ENCODE results near the gene GOLM1. TPM values are rescaled to one million over a fixed set of nuclear protein-coding genes. Genes with fewer than 3 reads are reported as not detected.

Gene GOLM1
- total and polyA plus RNA-seq, 2 of the 8 experiments (the other 6 are each of a cell fraction or from before 2014, with no cell fraction given) = 45.9 to 88.9 TPM

DNA sequence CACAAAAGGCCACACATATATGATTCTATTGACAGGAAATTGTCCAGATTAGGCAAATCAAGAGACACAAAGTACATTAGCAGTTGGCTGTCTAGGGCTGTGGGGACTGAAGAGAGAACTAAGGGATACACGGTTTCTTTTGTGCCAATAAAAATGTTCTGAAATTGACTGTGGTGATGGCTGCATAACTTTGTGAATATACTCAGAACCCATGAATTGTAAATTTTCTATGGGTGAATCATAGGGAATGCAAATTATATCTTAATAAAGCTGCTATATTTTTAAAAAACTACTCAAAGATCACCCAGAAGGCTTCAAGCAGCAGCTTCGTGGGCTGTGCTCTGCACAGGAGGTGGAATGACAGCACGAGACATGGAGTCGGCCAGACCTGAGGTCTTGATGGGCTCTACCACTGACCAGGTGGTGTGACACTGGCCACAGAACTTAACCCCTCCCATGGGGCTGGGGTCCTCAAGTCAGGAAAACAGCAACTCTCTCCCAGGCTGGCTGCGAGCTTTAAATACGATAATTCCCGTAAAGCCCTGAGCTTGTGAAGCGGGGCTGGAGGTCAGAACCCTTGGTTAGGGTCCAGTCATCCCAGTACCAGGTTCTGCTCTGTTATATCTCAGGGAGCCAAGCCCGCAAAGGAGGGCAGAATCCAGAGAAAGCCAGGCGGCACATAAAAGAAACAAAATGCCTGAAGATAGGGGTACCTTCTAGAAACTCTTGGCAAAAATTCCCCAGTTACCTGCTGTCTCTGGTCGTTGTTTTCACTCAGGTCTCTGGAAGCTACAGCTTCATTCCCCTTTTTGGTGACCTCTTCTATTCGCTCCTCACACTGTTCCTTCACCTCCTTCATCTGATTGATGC is 59.1 kb downstream of the GOLM1 start:
- Histone ChIP-seq H3K23ac (ENCODE audit: insufficient read length) (no peak overlapping the region), H4K20me1 (replicated peaks in 1 of 2; ENCODE audit: control insufficient read depth in 1 of 2, insufficient read depth in 2 of 2, low read length in 2 of 2) (peaks cover 0 to 2% of the 10 kb centered on the region in 2 experiments), H2BK5ac (ENCODE audit: low read depth, low read length) (no peak overlapping the region), H4K5ac (ENCODE audit: insufficient read length, low read depth, low read length) (no peak overlapping the region), H4K8ac (ENCODE audit: extremely low read depth, insufficient read depth, low read length) (no peak overlapping the region), H3K18ac (ENCODE audit: extremely low read depth, low read length) (no peak overlapping the region), H2BK12ac (ENCODE audit: low read depth, low read length) (no peak overlapping the region), H3K56ac (replicated peaks; ENCODE audit: insufficient read length, low read depth, low read length) (no peak overlapping the region), H3K36me3 (ENCODE audit: control insufficient read depth in 2 of 4, insufficient read depth in 4 of 4, low read length in 3 of 4) (peaks cover 0 to 8% (median 3%) of the 10 kb centered on the region in 4 experiments; a peak in 1 of 8 replicates), H3K27ac (ENCODE audit: low read depth, low read length) (no peak overlapping the region), H2BK120ac (replicated peaks; ENCODE audit: low read depth, low read length) (no peak overlapping the region), H3K4me3 (ENCODE audit: extremely low read depth in 1 of 4, insufficient read depth in 2 of 4, low read depth in 3 of 4, low read length in 4 of 4) (no peak overlapping the region), H2AFZ (ENCODE audit: low read length) (no peak overlapping the region), H4K91ac (replicated peaks; ENCODE audit: insufficient read length, low read length) (no peak overlapping the region), H2BK15ac (ENCODE audit: low read length) (no peak overlapping the region), H3K14ac (ENCODE audit: insufficient read length) (no peak overlapping the region), H2BK20ac (ENCODE audit: low read length) (no peak overlapping the region), H3K4ac (replicated peaks; ENCODE audit: insufficient read length, low read depth, low read length) (no peak overlapping the region), H3K9ac (replicated peaks in 1 of 4; ENCODE audit: extremely low read depth in 1 of 4, low read depth in 3 of 4, low read length in 3 of 4) (no peak overlapping the region), H2AK5ac (ENCODE audit: low read depth, low read length) (no peak overlapping the region), H3K79me1 (ENCODE audit: low read depth, low read length) (no peaks in the 10 kb centered on the region; the same call in 1 of the 2 replicates), H3K4me2 (ENCODE audit: insufficient read depth in 1 of 2, low read depth in 2 of 2, low read length in 2 of 2) (no peak overlapping the region), H3K4me1 (replicated peaks in 1 of 4; ENCODE audit: control insufficient read depth in 3 of 4, insufficient read depth in 4 of 4, low read length in 3 of 4) (peaks cover 0 to 5% (median under 1%) of the 10 kb centered on the region in 4 experiments; a peak in 3 of 7 replicates), H3K9me3 (ENCODE audit: insufficient read depth in 2 of 2, low read depth in 1 of 2, low read length in 1 of 2) (no peaks in the 10 kb centered on the region), H3K27me3 (replicated peaks in 1 of 4; ENCODE audit: control insufficient read depth in 3 of 4, extremely low read depth in 1 of 4, insufficient read depth in 3 of 4, low read length in 3 of 4) (no peaks in the 10 kb centered on the region), H3K79me2 (ENCODE audit: control insufficient read depth in 1 of 2, insufficient read depth in 2 of 2, low read length in 2 of 2) (no peaks in the 10 kb centered on the region), H3K23me2 (ENCODE audit: low read depth, low read length) (no peaks in the 10 kb centered on the region)
- TF ChIP-seq SAP30 (IDR thresholded peaks at IDR 0.05; ENCODE audit: insufficient read depth, insufficient replicate concordance, low read length) = no peak
- TF ChIP-seq CHD1 (IDR thresholded peaks at IDR 0.05; ENCODE audit: low read depth, low read length) = no peak
- no peak for TF ChIP-seq SP1 (IDR thresholded peaks at IDR 0.05; ENCODE audit: low read depth, low read length)
- TF ChIP-seq MAFK (IDR thresholded peaks at IDR 0.05; ENCODE audit: low read depth, low read length) = no peak
- TF ChIP-seq, protein P1, sequence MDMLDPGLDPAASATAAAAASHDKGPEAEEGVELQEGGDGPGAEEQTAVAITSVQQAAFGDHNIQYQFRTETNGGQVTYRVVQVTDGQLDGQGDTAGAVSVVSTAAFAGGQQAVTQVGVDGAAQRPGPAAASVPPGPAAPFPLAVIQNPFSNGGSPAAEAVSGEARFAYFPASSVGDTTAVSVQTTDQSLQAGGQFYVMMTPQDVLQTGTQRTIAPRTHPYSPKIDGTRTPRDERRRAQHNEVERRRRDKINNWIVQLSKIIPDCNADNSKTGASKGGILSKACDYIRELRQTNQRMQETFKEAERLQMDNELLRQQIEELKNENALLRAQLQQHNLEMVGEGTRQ (IDR thresholded peaks at IDR 0.05; ENCODE audit: low read length) = no peak
- POLR2A ChIA-PET (ENCODE audit: partially characterized antibody) = interaction anchor here (1.1 kb wide), 1 partner anchor 60 kb away, joined by 3 read pairs; no protein-coding TSS in a partner anchor
- CTCF ChIA-PET (ENCODE audit: partially characterized antibody) = interaction anchor here (1.8 kb wide), 1 partner anchor 162 kb away, joined by 7 read pairs; no protein-coding TSS in a partner anchor
- 86% methylated on average over 12 of the region's 12 CpGs; no CpG with 5 or more reads in 1 of the 2 experiments for WGBS, 2 experiments (ENCODE audit: extremely low coverage in 1 of 2, insufficient coverage in 1 of 2, insufficient read length in 1 of 2, insufficient replicate concordance in 2 of 2, low coverage in 1 of 2, low lambda C conversion rate in 2 of 2, missing lambda C conversion rate in 1 of 2)
- FAIRE-seq (no peak), DNase-seq (ENCODE audit: low read depth in 1 of 2, low spot score in 2 of 2) (no peak)
